Nucleus accumbens (tissue), 56 donors: ENCODE measurements around the gene PARP8.

Source experiments
- DNase-seq, 56 donors: peaks; one replicate each; lab custom pipeline; 2025; lab: John Stamatoyannopoulos, UW

Gene PARP8

GRCh38 chr5:50832657-50833284, 166.3 kb downstream of the PARP8 start:
- no peak for DNase-seq

GRCh38 chr5:50836356-50836755, 169.9 kb downstream of the PARP8 start:
- no peak for DNase-seq

DNA sequence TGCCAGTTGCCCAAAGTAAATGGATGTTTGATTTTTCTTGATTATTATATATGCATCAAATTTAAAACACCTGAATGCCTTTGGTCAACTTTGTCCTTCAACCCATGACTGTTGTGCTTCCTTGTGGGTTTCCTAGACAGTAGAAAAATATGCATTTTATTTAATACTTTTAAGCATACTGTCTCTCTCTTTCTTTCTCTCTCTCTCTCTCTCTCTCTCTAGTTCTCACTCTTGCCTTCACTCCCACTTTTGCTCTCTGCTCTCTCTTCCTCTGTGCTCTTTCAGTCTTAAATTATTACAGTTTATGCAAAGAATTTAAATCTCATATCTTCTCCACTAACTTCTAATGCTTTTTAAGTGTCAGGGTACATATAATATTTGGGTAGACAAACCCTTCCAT, 173.0 kb downstream of the PARP8 start:
- no peak for DNase-seq

DNA sequence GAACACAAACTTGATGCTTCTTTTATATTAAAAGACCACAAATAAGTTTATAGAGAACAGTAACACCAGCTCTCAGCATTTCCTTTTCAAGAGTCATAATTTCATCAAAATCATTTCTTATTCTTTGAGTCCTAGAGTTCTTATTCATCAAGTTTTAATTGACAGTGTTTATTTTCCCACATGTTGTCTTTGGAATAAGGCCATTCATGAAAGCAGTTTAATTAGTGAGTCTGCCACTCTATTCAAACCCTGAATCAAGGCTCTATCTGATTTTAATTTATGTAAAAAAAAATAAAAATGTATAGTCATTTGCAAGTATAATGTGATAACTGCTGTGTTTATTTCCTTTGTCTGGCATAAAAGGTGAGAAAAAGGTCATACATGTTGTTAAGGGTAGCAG, 176.7 kb downstream of the PARP8 start:
- DNase-seq, result no peak

DNA sequence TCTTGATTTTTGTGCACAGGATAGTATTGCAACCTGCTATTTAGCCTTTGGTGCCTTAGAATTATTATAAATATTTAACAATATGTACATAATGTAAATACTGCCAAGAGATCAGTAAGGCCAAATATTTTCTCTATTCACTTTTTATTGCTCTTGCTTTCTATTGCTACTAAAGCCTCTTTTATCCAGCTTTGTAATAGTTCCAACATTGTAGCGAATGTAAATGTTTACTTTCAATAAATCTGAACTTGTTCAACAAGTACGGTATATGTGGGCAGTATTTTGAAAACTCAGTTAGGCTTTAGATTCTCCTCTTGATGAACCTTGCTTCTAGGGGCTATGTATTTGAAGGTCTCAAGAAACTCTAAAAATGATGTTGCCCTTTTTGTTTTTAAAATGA, 179.8 kb downstream of the PARP8 start:
- no peak for DNase-seq

DNA sequence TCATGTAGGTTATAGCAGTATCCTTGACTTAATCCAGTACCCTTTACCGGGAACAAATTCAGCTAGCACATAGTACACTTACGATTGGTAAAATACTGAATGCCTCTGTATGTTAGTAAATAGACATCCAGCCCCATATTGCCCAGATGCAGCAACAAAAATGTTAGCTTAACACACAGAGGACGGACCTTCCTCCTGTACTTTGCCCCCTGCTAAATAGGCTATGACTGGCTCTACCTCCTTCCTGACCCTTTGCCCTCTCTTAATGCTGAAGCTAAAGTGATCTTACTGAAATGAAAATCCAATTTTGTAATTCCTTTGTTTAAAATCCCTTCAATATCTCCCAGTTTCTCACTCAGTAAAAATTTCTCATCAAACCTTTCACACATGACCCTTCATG, 183.1 kb downstream of the PARP8 start:
- DNase-seq, result no peak

- DNase-seq, result peak in 12 of 56 donors; percentile 0 to 18 (median 4)
Measured at GRCh38 chr5:50853151-50853550, 186.7 kb downstream of the PARP8 start.

DNA sequence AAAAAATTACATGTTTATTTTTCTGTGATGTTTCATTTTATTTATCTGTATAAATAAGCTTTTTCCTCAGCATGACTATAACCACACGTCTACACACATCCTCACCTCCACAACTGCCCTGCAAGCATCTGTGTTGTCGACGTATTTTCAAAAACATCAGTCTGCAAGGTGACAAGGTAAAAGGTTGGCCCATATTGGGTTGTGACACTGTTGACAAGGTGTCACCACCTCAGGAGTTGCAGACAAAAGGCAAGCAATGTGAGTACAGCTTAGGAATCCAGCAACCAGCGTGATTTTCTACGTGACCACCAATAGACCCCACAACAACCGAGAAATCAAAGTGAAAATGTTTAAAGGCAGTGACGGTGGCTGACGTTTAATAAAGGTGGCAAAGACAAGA, 187.6 kb downstream of the PARP8 start:
- DNase-seq, result no peak

- DNase-seq, result no peak
Measured at GRCh38 chr5:50855001-50855400, 188.6 kb downstream of the PARP8 start.

GRCh38 chr5:50856401-50857119, 190.1 kb downstream of the PARP8 start:
- no peak for DNase-seq

DNA sequence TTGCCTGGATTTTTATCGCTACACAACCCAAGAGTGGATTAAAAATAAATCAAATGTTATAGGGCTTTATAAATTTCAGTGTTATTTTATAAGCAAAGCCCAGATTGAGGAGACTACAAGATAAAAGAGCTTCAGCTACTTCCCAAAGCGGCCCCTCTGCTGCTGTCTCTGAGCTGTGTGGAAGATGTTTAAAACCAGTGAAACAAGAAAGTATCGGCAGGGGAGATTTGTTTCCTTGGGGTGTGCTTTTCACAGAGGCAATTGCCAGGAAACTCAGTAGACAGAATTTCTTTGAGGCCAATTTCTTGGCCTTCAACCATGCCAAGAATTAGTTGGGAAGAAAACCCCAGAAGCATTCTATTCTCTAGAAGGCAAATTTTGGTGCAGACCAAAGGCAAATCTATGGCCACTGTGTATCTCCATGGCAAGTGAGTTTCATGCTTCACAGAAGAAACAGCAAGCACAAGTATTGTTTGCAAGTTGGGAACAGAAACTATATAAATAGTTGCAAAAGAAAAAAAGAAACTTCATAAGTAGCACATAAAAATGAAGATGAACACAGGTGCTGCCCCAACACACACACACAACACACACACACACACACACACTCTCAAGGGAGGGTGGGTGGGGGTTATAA, 197.2 kb downstream of the PARP8 start:
- DNase-seq, result no peak

- no peak for DNase-seq
Measured at GRCh38 chr5:50864466-50864865, 198.0 kb downstream of the PARP8 start.

- DNase-seq, result no peak
Measured at GRCh38 chr5:50866415-50866814, 200.0 kb downstream of the PARP8 start.

GRCh38 chr5:50867140-50867539, 200.7 kb downstream of the PARP8 start:
- DNase-seq, result peak in 6 of 56 donors; percentile 0 to 33 (median 5)

- no peak for DNase-seq
Measured at GRCh38 chr5:50873595-50874277, 207.3 kb downstream of the PARP8 start.

GRCh38 chr5:50874306-50875001, 208.0 kb downstream of the PARP8 start:
- DNase-seq, result peak in 1 of 56 donors; percentile 1

- DNase-seq, result no peak
Measured at GRCh38 chr5:50875002-50875344, 208.5 kb downstream of the PARP8 start.

DNA sequence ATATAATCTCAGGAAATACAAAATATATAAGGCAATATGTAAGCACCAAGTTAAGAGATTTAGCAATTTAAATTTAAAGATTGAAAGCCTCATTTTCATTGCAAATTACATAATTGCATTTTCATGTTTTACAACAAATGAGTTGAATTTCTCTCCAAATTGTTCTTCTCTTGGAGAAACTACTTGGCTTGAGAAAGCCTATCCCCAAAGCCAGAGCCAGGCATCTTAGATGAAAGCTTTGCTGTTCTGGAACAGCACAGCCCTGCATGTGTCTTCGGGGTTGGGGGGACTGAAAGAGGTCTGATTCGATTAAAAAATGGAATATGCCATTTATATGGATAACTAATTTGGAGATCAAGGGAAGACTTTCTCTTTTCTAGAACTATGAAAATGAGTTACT, 212.0 kb downstream of the PARP8 start:
- no peak for DNase-seq

GRCh38 chr5:50881407-50881806, 215.0 kb downstream of the PARP8 start:
- DNase-seq, result no peak

DNA sequence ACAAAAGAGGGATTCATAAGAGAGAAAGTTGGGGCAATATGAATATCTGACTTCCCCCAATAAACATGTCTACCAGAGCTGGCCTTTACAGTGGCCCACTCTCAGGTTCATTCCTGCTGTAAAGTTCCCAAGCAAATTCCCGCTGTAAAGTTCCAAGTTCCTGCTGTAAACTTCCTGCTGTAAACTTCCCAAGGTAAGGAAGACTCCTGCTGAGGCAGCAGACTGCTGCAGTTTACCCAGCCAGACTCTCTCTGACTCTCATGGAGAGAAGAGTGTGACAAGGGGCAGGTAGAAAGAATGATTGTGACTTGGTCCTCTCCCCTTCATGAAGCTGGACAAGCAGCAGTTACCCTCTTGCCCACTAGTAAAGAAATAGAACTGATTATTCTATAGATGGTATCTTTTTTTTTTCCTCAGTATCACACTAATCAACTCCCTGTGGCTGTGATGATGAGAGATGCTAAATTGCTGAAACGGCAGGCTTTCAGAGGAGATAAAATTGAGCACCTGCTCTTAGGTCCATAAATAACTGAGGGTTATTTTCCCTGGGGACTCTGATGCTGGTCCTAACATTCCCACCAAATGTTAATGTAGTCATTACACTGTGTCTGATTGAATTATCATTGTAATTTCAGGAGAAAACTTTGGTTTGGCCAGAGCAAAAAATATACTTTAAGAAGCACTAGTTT, 220.4 kb downstream of the PARP8 start:
- DNase-seq, result no peak
